ENCODE measurements around the gene PCNX2.
A peak's percentile ranks its signal among the peaks of the same experiment; 100 is the strongest.

Gene PCNX2

DNA sequence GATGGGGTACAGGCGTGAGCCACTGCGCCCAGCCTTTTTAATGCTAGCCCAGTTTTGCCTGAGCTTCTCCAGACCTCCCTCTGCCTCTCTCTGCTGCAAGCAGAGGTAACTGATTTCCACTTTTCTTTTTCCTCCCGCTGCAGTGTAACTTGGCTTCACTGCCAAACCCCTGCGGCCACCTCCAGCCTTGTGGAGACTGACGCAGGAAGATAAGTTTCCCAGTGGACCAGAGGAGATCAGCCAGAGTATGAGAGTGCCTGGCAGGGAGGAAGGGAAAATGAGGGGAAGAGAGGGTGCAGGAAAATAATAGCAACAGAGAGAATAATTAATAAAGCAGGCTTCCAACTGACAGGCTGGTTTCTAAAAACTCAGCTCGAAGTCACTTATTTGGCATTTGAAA is 143.7 kb downstream of the PCNX2 start:
- no peak overlapping the region for H3K4me3 ChIP-seq (ENCODE audit: low read depth, low read length)
- no peak for TF ChIP-seq CTCF (conservative IDR thresholded peaks at IDR 0.05; ENCODE audit: low read depth, low read length)
- DNase-seq (ENCODE audit: low read depth), result peak; percentile 26

- TF ChIP-seq CTCF (conservative IDR thresholded peaks at IDR 0.05; ENCODE audit: low read depth, low read length), result no peak
- H3K4me3 ChIP-seq (ENCODE audit: low read depth, low read length), result no peak overlapping the region
- no peak for DNase-seq (ENCODE audit: low read depth)
Measured at GRCh38 chr1:233144434-233144833, 151.1 kb downstream of the PCNX2 start.

GRCh38 chr1:233143241-233143640 is 152.3 kb downstream of the PCNX2 start:
- TF ChIP-seq CTCF (conservative IDR thresholded peaks at IDR 0.05; ENCODE audit: low read depth, low read length), result no peak
- peak; percentile 13 for DNase-seq (ENCODE audit: low read depth)

DNA sequence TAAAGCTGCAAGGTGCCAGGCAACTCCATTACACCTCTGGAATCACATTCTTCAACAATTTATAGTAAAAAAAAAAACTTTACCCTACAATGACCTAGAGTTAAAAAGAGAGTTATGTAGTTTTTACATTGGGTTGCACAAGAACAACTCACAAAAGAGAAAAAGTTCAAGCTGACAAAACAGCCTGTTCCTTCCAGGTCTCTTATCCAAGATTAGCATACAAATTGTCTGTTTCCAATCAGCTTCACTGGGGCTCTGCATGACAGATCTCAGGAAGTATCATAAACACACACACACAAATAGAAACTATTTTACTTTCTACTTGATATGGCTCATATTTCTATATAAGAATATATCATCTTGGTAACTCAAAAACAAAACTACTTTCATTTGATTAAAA is 154.6 kb downstream of the PCNX2 start:
- H3K4me3 ChIP-seq (ENCODE audit: low read depth, low read length), result no peak overlapping the region
- peak; percentile 50 for DNase-seq (ENCODE audit: low read depth)
- TF ChIP-seq CTCF (conservative IDR thresholded peaks at IDR 0.05; ENCODE audit: low read depth, low read length), result no peak

More at GRCh38 chr1:233143241-233143640, 152.3 kb downstream of the PCNX2 start:
- H3K4me3 ChIP-seq (ENCODE audit: low read depth, low read length), result no peak overlapping the region

GRCh38 chr1:233140499-233140898 is 155.0 kb downstream of the PCNX2 start:
- TF ChIP-seq CTCF (conservative IDR thresholded peaks at IDR 0.05; ENCODE audit: low read depth, low read length), result no peak
- DNase-seq (ENCODE audit: low read depth), result peak; percentile 28
- H3K4me3 ChIP-seq (ENCODE audit: low read depth, low read length), result no peak overlapping the region

- DNase-seq (ENCODE audit: low read depth), result no peak
- H3K4me3 ChIP-seq (ENCODE audit: low read depth, low read length), result no peak overlapping the region
- no peak for TF ChIP-seq CTCF (conservative IDR thresholded peaks at IDR 0.05; ENCODE audit: low read depth, low read length)
Measured at GRCh38 chr1:233138788-233139585, 156.5 kb downstream of the PCNX2 start.

GRCh38 chr1:233135833-233136232 is 159.7 kb downstream of the PCNX2 start:
- no peak for TF ChIP-seq CTCF (conservative IDR thresholded peaks at IDR 0.05; ENCODE audit: low read depth, low read length)
- DNase-seq (ENCODE audit: low read depth), result no peak
- no peak overlapping the region for H3K4me3 ChIP-seq (ENCODE audit: low read depth, low read length)

Measured in choroid plexus epithelial cell (primary cell).